CD4-positive, alpha-beta T cell treated with Interleukin-10 for 1 hour (primary cell): ENCODE data around the gene CD40.
A peak's percentile ranks its signal among the peaks of the same experiment; 100 is the strongest.

Source experiments
- DNase-seq: peaks from one replicate; pipeline ENCODE4 v3.0.0-alpha.2; 2020

The CD40 gene

DNA sequence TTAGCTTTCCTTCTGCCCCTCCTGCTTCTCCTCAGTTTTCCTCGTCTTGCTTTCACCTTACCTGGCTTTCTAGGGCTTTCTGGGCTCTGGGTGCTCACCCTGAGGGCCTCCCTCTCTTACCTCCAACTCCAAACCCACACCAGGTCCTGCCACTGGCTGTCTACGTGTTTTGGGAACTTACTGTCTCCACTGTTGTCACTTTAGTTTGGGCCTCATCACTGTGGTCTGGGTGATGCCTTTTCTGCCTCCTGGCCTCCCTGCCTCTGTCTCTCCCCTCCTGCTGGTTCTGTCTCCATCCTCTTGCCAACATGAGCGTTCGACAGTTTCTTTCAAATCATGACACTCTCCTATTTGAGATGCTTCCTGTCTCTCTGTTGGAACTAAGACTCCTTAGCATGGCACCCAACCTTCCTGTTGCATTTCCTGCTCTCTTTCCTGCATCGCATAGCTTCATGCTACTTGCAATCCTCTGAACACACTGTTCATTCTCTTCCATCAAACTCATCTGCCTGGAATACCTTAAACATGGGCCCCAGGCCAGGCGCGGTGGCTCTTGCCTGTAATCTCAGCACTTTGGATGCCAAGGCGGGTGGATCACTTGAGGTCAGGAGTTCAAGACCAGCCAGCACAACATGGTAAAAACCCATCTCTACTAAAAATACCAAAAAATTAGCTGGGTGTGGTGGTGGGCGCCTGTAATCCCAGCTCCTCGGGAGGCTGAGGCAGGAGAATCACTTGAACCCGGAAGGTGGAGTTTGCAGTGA is 5.5 kb downstream of the CD40 start:
- DNase-seq = no peak

DNA sequence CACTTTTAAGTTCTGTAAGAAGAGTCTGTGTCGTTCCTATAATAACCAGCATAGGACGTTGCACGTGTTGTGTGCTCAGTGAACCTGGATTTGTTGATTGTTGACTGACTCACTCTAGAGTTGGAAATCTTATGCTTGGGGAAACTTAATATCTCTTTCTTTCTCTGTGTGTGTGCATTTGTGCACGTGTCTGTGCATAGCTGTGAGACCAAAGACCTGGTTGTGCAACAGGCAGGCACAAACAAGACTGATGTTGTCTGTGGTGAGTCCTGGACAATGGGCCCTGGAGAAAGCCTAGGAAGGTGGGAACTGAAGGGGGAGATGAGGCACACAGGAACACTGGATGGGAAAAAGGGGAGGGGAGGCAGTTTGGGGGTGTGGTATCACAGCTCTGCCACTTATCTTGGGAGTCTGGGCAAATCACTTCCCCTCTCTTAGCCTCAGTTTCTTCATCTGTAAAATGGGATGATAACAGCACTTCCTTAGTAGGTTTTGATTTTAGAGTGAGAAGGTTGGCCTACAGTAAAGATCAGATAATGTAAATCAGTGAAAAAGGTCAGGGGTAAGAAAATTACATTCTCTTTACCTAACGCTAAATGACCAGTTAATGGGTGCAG is 8.4 kb downstream of the CD40 start:
- DNase-seq = no peak

DNA sequence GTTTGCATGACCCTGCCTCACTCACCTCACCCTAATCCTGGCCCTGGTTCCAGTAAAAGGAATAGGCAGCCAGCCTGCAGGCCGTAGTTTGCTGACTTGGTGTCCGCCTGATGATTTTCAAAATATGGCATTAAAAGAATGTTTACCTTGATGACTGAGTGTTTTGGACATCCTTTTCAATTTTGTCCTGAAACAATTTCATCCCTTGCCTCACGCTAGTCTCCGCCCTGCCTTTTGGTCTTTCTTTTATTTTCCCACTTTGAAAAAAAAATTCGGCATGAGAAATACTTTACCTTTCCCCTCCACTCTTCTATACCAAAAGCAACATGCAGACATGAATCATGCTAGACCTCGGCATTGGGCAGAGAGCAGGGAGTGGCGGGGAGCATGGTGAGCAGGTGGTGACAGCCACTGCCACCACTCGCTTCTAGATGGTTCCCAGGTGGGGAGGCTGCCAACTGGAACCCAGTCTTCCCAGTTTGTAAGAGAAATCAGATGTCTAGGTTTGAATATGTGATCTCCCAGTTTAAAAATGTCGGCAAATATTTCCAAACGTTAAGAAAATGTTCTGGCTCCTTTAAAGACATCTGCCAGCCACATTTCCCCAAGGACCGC is 9.4 kb downstream of the CD40 start:
- DNase-seq = no peak

DNA sequence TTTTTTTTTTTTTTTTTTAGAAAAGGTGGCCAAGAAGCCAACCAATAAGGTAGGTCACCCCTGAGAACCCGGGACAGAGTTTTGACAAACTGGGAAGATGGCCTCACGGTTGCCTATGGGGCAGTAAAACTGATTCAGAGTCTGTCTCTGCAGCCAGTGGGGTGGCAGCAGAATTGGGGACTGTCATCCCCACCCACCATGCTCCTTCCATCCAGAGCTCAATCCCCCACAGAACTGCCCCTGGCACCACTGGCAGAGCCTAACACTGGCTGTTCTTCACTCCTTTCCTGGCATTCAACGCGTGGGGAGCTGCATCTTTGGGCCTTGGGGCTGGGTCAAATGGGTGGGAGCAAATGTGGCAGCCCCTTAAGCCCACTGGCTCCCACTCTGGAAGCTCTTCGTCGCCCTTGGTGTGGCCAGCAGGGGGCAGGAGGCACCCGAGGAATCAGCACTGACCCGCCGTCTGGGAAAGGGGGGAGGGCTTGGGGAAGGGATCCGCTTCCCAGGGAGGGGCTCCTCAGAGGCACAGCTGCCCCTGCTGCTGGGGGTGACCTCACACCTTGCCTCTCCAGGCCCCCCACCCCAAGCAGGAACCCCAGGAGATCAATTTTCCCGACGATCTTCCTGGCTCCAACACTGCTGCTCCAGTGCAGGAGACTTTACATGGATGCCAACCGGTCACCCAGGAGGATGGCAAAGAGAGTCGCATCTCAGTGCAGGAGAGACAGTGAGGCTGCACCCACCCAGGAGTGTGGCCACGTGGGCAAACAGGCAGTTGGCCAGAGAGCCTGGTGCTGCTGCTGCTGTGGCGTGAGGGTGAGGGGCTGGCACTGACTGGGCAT is 10.4 kb downstream of the CD40 start:
- no peak for DNase-seq

DNA sequence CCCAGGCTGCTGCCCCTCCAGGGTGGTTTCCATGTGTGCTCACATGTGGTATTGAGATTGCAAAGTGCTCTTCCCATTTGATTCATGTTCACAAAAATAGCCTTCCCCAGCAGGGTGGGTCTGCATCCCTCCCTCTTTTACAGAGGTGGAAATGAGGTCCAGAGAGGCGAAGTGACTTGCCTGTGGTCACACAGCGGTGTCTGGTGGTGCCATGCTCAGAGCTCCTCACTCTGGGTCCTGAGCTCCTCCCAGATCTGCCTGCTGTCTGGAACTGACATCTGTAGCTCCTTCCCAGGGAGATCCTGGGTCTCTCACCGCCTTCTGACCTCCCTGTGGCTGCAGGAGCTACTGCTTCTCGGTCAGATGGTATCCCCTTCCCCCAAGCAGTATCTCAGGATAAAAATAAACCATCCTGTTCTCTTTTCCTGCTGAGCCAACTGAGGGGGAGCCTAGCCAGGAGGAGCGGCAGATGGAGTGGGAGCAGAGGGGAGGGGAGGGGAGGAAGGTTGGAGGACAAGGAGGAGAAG is 11.9 kb downstream of the CD40 start:
- DNase-seq = no peak

DNA sequence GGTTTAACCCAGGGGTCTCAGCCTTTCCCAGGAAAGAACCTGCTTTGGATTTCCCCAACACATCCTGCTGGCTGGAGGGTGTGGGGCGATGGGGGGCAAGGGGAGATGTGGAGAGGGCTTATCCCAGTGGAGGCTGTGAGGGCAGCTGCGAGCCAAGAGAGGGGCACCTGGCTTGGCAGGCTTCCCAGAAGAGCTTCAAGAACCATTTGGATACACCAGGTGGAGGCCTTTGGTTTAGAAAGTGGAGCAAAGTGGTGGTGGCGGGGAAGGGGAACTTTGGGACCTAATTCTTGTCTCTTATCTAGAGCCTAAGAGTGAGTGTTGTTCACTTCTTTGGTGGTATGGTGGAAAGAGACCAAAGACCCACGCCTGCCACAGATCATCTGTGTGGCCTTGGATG is 12.4 kb downstream of the CD40 start:
- DNase-seq = no peak

DNA sequence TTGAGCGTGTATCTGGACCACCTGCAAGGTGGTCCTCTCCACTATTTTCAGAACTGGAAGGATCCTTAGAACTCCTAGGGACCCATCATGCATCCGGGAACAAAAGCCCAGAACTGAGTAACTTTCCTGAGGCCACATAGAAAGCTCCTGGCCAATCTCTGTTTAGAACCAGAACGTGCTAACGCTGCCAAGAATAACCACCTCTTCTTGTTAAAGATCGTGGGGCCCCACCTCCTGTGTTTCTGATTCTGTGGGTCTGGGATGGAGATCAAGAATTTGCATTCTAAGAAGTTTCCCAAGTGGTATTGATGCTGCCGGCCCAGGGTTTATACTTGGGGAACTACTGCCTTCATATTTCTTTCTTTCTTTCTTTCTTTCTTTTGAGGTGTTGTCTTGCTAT is 13.3 kb downstream of the CD40 start:
- no peak for DNase-seq

DNA sequence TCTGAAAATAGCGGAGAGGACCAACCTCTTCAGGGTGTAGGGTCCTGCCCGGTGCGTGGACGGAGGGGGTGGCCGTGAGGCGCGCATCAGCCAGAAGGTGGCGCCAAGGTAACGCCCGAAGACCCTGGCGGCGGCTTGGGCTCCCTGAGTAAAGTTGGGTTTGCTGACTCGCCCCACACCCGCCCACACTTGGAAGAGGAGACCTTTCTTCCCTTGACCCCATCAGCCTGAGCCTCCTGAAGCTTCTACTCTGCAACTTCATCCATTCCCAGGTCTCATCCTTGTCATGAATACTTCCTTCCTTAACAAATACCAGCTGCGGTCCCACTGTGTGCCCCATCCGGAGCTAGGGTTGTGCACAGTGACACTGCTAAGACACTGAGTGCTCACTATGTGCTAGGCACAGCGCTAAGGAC is 14.6 kb downstream of the CD40 start:
- DNase-seq = peak; percentile 49

DNA sequence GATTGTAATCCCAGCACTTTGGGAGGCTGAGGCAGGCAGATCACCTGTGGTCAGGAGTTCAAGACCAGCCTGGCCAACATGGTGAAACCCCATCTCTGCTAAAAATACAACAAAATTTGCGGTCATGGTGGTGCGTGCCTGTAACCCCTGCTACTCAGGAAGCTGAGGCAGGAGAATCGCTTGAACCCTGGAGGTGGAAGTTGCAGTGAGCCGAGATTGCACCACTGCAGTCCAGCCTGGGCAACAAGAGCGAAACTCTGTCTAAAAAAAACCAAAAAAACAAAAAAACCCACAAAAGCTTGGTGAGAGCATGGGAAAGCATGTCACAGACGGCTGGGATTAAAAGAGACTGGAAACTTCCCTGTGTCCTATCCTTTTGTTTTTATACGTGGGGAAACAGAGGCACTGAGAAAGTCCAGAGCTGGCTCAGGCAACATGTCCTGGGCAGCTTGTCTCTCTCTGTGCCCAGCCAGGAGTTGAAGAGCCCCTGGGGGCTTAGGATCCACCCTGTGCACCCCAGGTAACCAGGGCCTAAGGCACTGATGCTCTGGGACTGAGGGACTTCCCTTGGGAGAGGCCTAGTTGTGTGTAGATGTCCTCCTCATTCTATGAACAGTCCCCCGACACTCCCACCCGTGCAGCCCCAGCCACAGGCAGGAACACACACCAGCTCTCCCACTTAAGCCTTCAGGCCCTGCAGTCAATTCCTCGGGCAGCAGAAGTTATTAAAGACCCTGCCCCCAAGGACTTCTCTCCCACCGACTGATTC is 16.0 kb downstream of the CD40 start:
- DNase-seq = no peak

DNA sequence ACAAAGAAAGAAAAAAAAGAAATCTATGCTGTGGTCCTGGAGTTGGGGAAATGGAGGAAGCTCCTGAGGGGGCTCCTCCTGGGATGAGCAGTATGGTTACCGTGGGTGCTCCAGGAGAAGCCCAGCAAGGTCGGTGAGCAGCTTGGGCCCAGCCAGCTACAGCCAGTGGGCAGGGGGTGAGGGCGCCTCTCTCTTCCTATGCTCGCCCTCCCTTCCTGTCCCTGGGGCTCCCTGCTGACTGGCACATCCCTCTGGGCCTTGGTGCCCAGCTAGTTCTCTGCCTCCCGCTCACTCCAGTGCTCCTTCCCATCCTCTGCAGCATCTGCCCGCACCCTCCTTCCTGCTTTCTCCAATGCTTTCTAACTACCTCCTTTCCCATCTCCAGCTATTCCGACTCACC is 16.6 kb downstream of the CD40 start:
- DNase-seq = no peak

DNA sequence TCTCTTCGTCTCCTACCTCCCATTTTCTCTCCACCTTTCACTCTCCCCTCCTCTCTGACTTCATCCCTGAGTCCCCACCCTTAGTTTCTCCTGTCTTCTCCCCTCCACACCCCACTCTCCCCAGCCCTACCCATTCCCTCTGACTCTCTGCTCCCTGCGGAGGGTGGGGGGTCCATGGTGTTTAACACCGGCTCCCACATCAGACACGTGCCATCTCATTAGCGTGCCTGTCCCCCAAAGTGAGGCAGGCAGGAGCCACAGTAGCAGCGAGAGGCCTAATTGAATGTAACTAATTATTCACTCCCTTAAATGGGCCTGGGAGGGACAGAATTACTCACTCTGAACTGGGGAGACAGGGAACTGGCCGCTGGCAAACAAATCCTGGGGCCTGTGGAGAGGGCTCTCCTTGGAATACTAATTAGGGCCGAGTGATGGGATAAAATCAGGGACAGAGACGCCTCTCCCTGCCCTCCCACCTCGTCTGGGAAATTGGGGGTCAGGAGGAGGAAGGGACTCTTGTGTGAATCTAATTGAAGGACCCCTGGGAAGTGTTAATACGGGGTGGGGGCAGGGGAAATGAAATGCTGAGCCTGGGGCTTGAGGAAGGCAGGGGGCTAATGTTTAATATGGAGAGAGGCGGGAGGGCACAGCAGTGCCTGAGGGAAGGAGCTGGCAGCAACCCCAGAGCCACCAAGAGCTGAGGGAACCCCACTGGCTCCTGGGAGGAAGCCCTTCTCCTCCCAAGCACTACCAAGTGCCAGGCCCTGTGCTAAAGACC is 17.9 kb downstream of the CD40 start:
- no peak for DNase-seq

DNA sequence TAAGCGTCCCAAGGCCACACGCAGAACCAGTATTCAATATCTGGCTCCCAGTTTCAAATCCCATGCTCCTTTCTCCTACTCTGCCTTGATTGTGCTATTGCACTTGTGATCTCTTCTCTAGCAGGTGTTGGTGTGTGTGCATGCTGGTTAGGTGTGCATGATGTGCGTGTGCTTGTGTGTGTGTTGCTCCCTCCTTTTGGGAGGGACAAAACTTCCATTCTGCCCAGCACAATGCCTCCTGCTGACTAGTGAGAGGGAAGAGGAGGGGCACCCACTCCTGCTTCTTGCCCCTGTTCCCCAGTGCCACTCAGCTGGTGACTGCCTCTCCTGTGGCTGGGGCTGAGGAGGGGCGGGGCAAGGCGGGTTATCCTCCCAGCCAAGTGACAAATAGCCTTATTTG is 19.7 kb downstream of the CD40 start:
- no peak for DNase-seq

DNA sequence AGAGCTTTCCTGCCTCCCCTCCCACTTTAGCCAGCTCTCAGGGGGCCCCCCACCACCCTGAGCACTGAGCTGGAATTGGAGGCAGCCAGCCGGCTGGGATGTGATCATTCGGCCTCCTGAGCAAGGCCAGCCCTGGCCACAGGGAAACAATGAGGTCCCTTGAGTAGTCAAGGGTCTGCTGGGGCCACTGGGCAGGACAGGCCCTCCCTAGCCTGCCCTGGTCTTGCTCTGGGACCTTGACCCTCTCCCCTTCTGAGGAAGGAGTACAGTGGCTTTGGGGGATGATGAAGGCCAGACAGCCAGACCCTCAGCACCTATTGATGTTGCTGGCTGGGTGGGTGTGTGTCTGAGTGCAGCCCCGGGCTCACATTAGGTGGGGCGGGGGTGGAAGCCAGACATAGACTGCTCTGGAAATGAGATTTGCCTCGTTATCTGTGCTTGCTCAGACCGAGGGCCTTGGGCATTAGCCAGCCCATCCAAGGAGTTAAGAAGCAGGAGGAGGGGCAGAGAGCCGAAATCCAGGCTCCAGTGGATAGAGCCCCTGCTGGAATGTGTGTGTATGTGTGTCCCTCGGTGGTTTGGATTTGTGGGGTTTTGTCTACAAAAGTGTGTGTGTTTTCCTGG is 21.3 kb downstream of the CD40 start:
- no peak for DNase-seq

DNA sequence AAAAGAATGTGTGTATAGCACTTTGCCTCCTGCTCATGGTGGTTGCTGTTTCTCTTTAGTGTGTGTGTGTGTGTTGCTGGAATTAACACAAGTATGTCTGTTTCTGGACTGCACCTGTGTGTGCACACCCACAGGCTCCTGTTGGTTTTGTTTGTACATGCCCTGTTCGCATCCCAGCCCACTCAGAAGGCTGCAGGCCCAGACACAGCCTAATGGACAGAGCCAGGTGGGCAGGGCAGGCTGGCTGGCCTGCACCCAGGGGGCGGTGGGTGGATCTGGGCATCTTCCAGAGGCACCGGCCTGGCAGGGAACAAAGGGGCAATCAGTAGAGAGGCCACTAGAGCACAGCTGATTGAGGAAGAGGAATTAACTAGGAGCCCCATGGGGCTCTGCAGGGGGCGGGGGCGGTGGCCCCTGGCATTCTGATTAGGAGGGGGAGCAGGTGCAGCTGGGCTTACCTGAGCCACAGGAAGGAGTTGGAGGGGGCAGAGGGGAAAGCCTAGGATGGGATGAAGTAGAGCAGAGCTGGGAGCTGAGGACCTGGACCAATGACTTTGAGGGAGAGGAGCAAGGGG is 21.9 kb downstream of the CD40 start:
- no peak for DNase-seq

DNA sequence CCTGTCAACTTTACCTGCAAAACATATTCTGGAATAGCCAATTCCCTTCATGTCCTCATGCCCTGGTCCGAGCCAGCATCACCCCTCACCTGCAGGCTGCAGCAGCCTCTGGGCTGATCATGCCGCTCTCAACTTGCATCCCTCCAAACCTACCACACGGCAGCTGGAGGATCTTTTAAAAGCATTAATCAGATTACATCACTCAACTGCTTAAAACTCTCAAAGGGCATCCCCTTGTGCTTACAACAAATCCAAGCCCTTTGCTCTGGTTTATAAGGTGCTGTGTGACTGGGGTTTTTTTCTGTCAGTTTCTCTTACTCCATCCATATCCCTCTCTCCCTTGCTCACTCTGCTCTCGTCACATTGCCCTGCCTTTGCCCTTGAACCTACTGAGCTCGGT is 24.0 kb downstream of the CD40 start:
- no peak for DNase-seq

DNA sequence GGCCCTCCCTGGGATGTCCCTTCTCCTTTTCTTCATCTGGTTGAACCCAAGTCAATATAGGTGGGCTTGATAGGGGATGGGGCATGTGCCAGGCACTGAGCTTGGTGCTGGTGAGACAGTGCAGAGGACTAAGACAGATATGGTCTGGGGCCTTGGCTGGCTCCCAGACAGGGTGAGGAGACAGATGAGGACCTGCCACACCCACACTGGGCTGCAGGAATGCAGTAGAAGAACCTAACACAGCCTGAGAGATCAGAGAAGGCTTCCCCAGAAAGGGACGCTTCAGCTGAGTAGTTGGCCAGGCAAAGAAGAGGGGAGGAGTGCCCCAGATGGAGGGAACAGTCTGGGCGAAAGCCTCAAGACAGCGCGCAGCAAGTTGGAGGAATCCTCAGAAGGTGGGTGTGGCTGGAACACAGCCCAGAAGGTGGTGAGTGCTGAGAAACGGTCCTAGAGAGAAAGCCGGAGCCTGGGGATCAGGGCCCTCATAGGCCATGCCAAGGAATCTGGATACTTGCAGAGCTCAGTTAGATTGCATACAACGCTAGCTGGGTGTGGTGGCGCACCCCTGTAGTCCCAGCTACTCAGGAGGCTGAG is 26.4 kb downstream of the CD40 start:
- DNase-seq = no peak

DNA sequence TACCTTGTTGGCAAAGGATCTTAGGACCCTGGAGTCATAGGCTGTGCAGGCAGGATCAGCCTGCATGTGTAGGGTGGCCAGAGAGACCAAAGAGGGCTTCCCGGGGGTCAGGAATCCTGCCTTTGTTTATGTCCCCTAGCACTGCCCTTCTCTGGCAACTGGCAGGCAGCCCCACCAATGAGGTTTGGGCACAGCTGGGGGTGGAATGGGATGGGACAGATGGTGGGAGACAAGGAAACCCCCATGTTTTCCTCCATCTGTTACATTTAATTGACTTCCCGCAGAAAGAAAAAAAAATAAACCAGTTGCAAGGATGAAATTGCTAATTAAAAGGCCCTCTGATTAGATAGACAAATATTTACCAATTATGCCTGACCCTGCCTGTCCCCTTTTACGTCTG is 27.6 kb downstream of the CD40 start:
- no peak for DNase-seq

DNA sequence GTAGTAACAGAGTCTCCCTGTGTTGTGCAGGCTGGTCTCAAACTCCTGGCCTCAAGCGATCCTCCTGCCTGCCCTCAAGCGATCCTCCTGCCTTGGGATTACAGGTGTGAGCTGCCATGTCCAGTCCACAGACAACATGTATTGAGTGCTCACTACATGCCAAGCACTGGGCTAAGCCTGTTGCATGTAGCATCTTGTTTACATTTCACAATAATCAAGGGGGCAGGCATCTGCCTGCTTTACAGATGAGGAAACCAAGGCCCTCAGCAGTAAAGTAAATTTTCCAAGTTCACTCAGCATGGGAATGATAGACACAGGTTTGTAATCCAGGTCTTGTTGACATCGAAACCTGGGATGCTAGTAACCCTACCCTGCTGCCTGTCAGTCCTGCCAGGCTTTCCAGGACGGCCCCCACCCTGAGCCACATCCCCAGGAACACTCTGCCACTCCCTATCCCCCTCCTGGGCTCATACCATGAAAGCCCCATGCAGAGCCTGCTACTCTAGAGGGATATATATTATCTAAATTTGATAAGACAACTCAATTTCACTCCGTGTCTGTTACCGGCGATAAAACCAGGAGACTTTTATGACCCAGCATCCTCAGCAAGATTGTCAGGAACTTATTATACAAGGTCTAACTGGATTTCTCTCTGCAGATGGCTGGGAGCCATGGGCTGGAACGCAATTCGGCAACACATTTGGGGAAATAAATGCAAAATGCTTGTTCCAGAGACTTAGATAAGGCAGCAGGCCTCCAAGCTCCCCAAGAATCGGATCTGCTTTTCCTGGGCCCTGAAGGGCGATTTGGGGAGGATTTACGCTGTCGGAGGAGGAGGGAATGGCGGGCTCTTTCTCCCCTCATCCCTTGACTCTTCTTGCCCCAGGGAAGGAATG is 30.4 kb downstream of the CD40 start:
- no peak for DNase-seq

DNA sequence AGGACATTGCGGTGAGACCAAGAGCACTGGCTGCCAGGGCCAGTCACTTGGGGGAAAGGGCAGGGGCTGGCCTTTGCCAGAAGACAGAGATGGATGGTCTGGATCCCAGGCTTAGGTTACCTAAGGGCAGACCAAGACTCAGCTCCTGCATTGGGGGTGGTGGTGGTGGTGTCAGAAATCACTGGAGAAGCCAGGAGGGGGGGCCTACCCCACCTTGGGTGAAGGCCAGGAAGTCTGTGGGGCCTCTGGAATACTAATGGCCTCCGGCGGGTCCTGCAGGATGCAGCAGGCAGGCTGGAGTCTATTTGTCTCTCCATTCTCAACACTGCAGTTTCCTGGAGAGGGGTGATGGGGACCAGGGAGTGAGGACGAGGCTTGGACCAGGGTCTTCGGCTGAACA is 32.8 kb downstream of the CD40 start:
- no peak for DNase-seq
